Tibial artery (tissue), 4 donors: ENCODE data around the gene RNF26.

Experiments used
- DNase-seq, 2 donors: peaks; one replicate each; pipeline ENCODE4 v3.0.0-alpha.2; 2019
- H3K27ac ChIP-seq, 2 donors: fragments of 200-600 bp; sonication (generic) in 1 of 2; 1 replicate in 1 of 2; 2 replicates in 1 of 2; pipeline ENCODE4 v1.5.1; 2018 to 2019; ENCODE audit warnings: mild to moderate bottlenecking in 1 of 2
- H3K27me3 ChIP-seq, 2 donors: fragments of 200-600 bp; sonication (generic) in 1 of 2; one replicate each; pipeline versions ENCODE4 v1.5.1 to v1.6.0; 2016 to 2019
- H3K36me3 ChIP-seq, 3 donors: fragments of 200-600 bp; sonication (generic) in 2 of 3; one replicate each; pipeline ENCODE4 v1.5.1; 2016 to 2019; ENCODE audit warnings: mild to moderate bottlenecking in 2 of 3
- H3K4me1 ChIP-seq, 4 donors: fragments of 200-600 bp; sonication (generic) in 2 of 4; 1 replicate in 3 of 4; 2 replicates in 1 of 4; pipeline ENCODE4 v1.5.1; 2016 to 2019
- H3K4me3 ChIP-seq, 2 donors: fragments of 200-600 bp; sonication (generic) in 1 of 2; 1 replicate in 1 of 2; 2 replicates in 1 of 2; pipeline ENCODE4 v1.5.1; 2018 to 2019; ENCODE audit warnings: mild to moderate bottlenecking in 2 of 2
- H3K9me3 ChIP-seq, 3 donors: fragments of 200-600 bp; sonication (generic) in 1 of 3; one replicate each; pipeline ENCODE4 v1.5.1; 2016 to 2019
- CTCF ChIP-seq, 2 experiments: fragments of 200-600 bp in 1 of 2; fragments of 450-650 bp in 1 of 2; IDR thresholded peaks; one replicate each; pipeline ENCODE4 v1.5.1; 2017 to 2019; ENCODE audit warnings: antibody characterized with exemption in 2 of 2, mild to moderate bottlenecking in 1 of 2, moderate library complexity in 1 of 2
- intact Hi-C: fragments of 100-400 bp; cut with DNase I; formaldehyde crosslinking; loops from one replicate; pipeline ENCODE4 v1.15.0; 2023; ENCODE audit warnings: low total_unique reads

RNF26 gene

GRCh38 chr11:119350302-119350701 lies 16.0 kb downstream of the RNF26 start:
- no peaks in the 10 kb centered on the region for H3K36me3 ChIP-seq
- H3K9me3 ChIP-seq = no peaks in the 10 kb centered on the region
- H3K27me3 ChIP-seq = no peaks in the 10 kb centered on the region
- intact Hi-C loops = no loop called here
- TF ChIP-seq CTCF (IDR thresholded peaks at IDR 0.05) = no peak
- no peak overlapping the region for H3K27ac ChIP-seq
- H3K4me1 ChIP-seq = peaks cover 0 to 19% (median 1%) of the 10 kb centered on the region in 4 donors
- peak in 1 of 2 donors; percentile 51 for DNase-seq
- no peak overlapping the region for H3K4me3 ChIP-seq

- intact Hi-C loops = no loop called here
- Histone ChIP-seq H3K9me3 (no peaks in the 10 kb centered on the region), H3K4me1 (peaks cover 0 to 19% (median 2%) of the 10 kb centered on the region in 4 donors), H3K4me3 (no peak overlapping the region), H3K36me3 (no peaks in the 10 kb centered on the region), H3K27me3 (no peaks in the 10 kb centered on the region), H3K27ac (no peak overlapping the region)
- DNase-seq = no peak
- TF ChIP-seq CTCF (IDR thresholded peaks at IDR 0.05) = no peak
Measured at GRCh38 chr11:119351232-119351631, 16.9 kb downstream of the RNF26 start.

GRCh38 chr11:119352857-119353260 lies 18.5 kb downstream of the RNF26 start:
- H3K27ac ChIP-seq = no peak overlapping the region
- intact Hi-C loops = no loop called here

GRCh38 chr11:119355091-119355843 lies 20.9 kb downstream of the RNF26 start:
- H3K4me1 ChIP-seq = peaks cover 0 to 13% (median 8%) of the 10 kb centered on the region in 4 donors
- no peak overlapping the region for H3K4me3 ChIP-seq
- no peak for TF ChIP-seq CTCF (IDR thresholded peaks at IDR 0.05)
- no peaks in the 10 kb centered on the region for H3K9me3 ChIP-seq
- H3K27me3 ChIP-seq = no peaks in the 10 kb centered on the region
- DNase-seq = no peak
- intact Hi-C loops = no loop called here
- no peak overlapping the region for H3K27ac ChIP-seq
- peaks cover 0 to 23% (median 6%) of the 10 kb centered on the region in 3 donors for H3K36me3 ChIP-seq

More at GRCh38 chr11:119352857-119353260, 18.5 kb downstream of the RNF26 start:
- peaks cover 0 to 12% (median 8%) of the 10 kb centered on the region in 4 donors for H3K4me1 ChIP-seq
- H3K27me3 ChIP-seq = no peaks in the 10 kb centered on the region
- peak in 1 of 2 donors; percentile 51 for DNase-seq
- H3K36me3 ChIP-seq = peaks cover 0 to 4% (median 0%) of the 10 kb centered on the region in 3 donors
- H3K9me3 ChIP-seq = no peaks in the 10 kb centered on the region
- H3K4me3 ChIP-seq = no peak overlapping the region
- TF ChIP-seq CTCF (IDR thresholded peaks at IDR 0.05) = no peak

GRCh38 chr11:119356349-119357031 lies 22.2 kb downstream of the RNF26 start:
- Histone ChIP-seq H3K27me3 (no peaks in the 10 kb centered on the region), H3K9me3 (no peaks in the 10 kb centered on the region), H3K27ac (peak overlapping the region; percentile 54 to 63), H3K4me3 (peak overlapping the region; percentile 42 to 55), H3K4me1 (peaks cover 0 to 24% (median 18%) of the 10 kb centered on the region in 4 donors), H3K36me3 (peaks cover 0 to 23% (median 6%) of the 10 kb centered on the region in 3 donors)
- intact Hi-C loops = loop anchor here (2.0 kb wide), 1 partner anchor 18 kb away; no protein-coding TSS in a partner anchor
- peak; percentile 85 to 95 for TF ChIP-seq CTCF (IDR thresholded peaks at IDR 0.05)
- peak; percentile 80 to 90 for DNase-seq
